Measurements from ENCODE around the gene NPEPPS. TPM values are rescaled to one million over a fixed set of nuclear protein-coding genes. Genes with fewer than 3 reads are reported as not detected.

NPEPPS gene
- total and polyA plus RNA-seq, 2 experiments from 2014 or later, result 75.0 to 123 TPM

DNA sequence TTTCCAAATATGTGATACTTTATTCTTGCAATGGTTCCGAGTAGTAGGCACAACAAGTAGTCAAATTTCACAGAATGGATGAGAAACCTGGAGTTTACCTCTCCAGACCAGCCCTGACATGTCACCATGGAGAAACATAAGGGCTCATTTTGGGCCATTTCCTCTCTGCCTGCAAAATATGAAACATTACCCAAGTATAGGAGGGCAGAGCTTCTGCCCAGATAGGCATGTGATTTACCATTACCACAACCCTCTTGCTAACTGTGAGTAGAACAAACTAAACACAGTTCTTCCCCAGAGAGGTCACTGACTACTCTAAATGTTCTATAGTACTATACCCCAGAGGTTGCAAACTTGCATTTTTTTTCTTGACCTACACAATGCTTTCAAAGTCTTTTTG is 103.1 kb downstream of the NPEPPS start:
- TF ChIP-seq, protein P1, sequence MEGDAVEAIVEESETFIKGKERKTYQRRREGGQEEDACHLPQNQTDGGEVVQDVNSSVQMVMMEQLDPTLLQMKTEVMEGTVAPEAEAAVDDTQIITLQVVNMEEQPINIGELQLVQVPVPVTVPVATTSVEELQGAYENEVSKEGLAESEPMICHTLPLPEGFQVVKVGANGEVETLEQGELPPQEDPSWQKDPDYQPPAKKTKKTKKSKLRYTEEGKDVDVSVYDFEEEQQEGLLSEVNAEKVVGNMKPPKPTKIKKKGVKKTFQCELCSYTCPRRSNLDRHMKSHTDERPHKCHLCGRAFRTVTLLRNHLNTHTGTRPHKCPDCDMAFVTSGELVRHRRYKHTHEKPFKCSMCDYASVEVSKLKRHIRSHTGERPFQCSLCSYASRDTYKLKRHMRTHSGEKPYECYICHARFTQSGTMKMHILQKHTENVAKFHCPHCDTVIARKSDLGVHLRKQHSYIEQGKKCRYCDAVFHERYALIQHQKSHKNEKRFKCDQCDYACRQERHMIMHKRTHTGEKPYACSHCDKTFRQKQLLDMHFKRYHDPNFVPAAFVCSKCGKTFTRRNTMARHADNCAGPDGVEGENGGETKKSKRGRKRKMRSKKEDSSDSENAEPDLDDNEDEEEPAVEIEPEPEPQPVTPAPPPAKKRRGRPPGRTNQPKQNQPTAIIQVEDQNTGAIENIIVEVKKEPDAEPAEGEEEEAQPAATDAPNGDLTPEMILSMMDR (IDR thresholded peaks at IDR 0.05; ENCODE audit: low read depth, low read length), result no peak
- no peak overlapping the region for H3K27ac ChIP-seq
- DNase-seq (ENCODE audit: low read depth in 1 of 2, low spot score in 1 of 2), result no peak
- H3K4me1 ChIP-seq (ENCODE audit: low read depth), result peaks cover 4% of the 10 kb centered on the region
- no peaks in the 10 kb centered on the region for H3K27me3 ChIP-seq
- no peak overlapping the region for H3K4me3 ChIP-seq
- H3K9me3 ChIP-seq (ENCODE audit: low read depth), result no peaks in the 10 kb centered on the region
- no peaks in the 10 kb centered on the region for H3K36me3 ChIP-seq

DNA sequence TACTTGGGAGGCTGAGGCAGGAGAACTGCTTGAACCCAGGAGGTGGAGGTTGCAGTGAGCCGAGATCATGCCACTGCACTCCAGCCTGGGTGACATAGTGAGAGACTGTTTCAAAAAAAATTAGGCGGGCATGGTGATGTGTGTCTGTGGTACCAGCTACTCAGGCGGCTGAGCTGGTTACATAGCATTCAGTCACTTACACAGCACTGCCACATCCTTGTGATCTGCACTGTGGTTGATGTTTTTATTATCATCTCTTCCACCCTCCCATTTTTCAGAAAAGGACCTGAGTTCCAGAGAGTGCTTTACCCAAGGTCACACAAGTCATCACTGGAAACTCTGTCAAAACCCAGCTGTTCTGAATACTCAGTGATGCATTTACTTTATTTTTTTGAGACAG is 104.0 kb downstream of the NPEPPS start:
- no peak overlapping the region for H3K27ac ChIP-seq
- H3K27me3 ChIP-seq, result no peaks in the 10 kb centered on the region
- TF ChIP-seq, protein P1 (IDR thresholded peaks at IDR 0.05; ENCODE audit: low read depth, low read length), result no peak
- H3K9me3 ChIP-seq (ENCODE audit: low read depth), result no peaks in the 10 kb centered on the region
- H3K4me1 ChIP-seq (ENCODE audit: low read depth), result peaks cover 4% of the 10 kb centered on the region
- DNase-seq (ENCODE audit: low read depth in 1 of 2, low spot score in 1 of 2), result no peak
- no peaks in the 10 kb centered on the region for H3K36me3 ChIP-seq
- no peak overlapping the region for H3K4me3 ChIP-seq

DNA sequence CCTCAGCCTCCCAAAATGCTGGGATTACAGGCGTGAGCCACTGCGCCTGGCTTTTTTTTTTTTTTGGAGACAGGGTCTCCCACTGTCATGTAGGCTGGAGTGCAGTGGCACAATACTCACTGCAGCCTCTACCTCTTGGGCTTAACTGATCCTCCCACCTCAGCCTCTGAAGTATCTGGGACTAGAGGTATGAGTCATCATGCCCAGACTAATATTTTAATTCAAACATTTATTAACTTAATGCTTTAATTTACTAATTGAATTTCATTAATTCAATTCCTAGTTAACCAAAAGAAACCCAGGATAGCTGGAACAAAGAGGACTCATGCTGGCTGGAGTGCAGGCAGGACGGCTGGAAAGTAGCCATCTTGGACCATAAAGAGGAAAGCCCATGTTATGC is 104.8 kb downstream of the NPEPPS start:
- Histone ChIP-seq H3K4me3 (no peak overlapping the region), H3K4me1 (ENCODE audit: low read depth) (peaks cover 1% of the 10 kb centered on the region), H3K27ac (no peak overlapping the region), H3K9me3 (ENCODE audit: low read depth) (no peaks in the 10 kb centered on the region), H3K36me3 (no peaks in the 10 kb centered on the region), H3K27me3 (no peaks in the 10 kb centered on the region)
- TF ChIP-seq, protein P1 (IDR thresholded peaks at IDR 0.05; ENCODE audit: low read depth, low read length), result no peak
- no peak for DNase-seq (ENCODE audit: low read depth in 1 of 2, low spot score in 1 of 2)

DNA sequence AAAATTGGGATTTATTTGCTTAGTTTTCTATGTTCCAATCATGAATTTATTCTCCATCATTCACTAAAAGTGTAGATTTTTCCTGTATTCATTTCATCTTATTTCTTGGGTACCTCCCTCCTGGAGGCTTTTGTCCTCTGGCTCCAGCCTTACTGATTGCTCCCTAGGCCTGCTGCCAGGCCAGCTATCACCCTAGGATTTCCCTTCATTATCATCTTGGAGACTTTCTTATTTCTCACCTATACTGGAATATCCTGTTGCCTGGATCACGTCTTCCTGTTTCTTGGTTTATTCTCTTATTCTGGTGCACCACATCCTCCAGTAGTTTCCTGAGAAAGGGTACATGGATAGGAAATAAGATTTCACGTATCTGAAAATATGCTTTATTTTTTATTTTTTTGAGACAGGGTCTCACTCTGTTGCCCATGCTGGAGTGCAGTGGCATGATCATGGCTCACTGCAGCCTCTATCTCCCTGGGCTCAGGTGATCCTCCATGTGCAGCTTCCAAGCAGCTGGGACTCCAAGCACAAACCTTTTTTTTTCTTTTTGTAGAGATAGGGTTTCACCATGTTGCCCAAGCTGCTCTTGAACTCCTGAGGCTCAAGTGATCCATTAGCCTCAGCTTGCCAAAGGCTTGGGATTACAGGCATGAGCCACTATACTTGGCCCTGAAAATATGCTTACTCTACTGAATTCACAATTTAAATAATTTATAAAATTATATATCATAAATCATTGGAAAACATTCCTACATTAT is 105.5 kb downstream of the NPEPPS start:
- no peak for DNase-seq (ENCODE audit: low read depth in 1 of 2, low spot score in 1 of 2)
- Histone ChIP-seq H3K9me3 (ENCODE audit: low read depth) (no peaks in the 10 kb centered on the region), H3K27ac (no peak overlapping the region), H3K27me3 (no peaks in the 10 kb centered on the region), H3K36me3 (no peaks in the 10 kb centered on the region), H3K4me3 (no peak overlapping the region), H3K4me1 (ENCODE audit: low read depth) (no peaks in the 10 kb centered on the region)
- TF ChIP-seq, protein P1 (IDR thresholded peaks at IDR 0.05; ENCODE audit: low read depth, low read length), result no peak

DNA sequence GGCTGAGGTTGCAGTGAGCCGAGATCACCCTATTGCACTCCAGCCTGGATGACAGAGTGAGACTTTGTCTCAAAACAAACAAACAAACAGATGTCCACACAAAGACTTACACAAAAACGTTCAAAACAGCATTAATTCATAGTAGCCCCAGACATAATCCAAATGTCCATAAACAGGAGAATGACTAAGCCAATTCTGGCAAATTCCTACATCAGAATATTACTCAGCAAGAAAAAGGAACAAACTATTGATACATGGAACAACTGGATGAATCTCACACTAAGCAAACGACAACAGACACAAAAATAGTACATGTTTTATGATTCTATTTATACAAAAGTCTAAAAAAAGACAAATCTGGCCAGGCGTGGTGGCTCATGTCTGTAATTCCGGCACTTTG is 108.0 kb downstream of the NPEPPS start:
- H3K4me3 ChIP-seq, result no peak overlapping the region
- TF ChIP-seq, protein P1 (IDR thresholded peaks at IDR 0.05; ENCODE audit: low read depth, low read length), result no peak
- no peaks in the 10 kb centered on the region for H3K4me1 ChIP-seq (ENCODE audit: low read depth)
- H3K9me3 ChIP-seq (ENCODE audit: low read depth), result no peaks in the 10 kb centered on the region
- no peaks in the 10 kb centered on the region for H3K36me3 ChIP-seq
- no peak for DNase-seq (ENCODE audit: low read depth in 1 of 2, low spot score in 1 of 2)
- H3K27ac ChIP-seq, result no peak overlapping the region
- H3K27me3 ChIP-seq, result no peaks in the 10 kb centered on the region

Measured in cardiac muscle cell (in vitro differentiated cells and primary cell).